ENCODE results near the gene POC1A. TPM values are rescaled to one million over a fixed set of nuclear protein-coding genes. Genes with fewer than 3 reads are reported as not detected.

Gene POC1A
- total and polyA plus RNA-seq, 2 experiments from 2014 or later: 19.1 to 26.7 TPM

DNA sequence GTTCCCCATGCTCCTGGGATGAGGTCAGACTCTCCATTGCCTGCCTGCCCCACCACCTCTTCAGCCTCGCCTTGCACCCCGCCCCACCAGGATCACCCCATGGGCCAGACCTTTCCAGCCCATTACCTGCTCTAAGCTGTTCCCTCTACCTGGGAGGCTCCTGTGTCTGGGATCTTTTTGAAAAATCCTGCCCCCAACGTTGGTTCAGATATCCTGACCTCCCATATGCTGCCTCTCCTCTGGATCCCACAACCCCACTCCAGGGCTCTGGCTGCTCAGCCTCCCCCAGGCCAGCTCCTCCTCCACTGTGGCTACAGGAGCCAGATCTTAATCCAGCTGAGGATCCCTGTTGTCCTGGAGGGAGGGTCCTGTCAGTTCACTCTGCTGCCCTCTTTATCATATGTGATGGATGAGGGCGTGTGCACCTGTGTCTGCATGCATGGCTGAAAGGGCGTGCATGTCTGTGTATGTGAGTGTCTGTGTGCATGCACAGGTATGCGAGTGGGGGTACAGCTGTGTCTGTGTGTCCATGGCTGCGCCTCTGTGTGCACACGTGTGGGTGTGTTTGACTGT lies 22.0 kb upstream of the POC1A start:
- no peak overlapping the region for H3K27ac ChIP-seq (ENCODE audit: low read depth)

More for the DNA sequence above, 22.0 kb upstream of the POC1A start:
- Mint-ChIP-seq H3K4me3 (no peak overlapping the region), H3K4me1 (peaks cover 26% of the 10 kb centered on the region), H3K27ac (no peak overlapping the region), H3K9me3 (no peaks in the 10 kb centered on the region), H3K36me3 (ENCODE audit: low read depth) (no peaks in the 10 kb centered on the region; the same call in 2 of the 3 replicates), H3K27me3 (ENCODE audit: insufficient read depth, low read depth, poor library complexity) (peaks cover 4% of the 10 kb centered on the region)
- H3K4me3 ChIP-seq: no peak overlapping the region
- no peaks in the 10 kb centered on the region for H4K20me1 ChIP-seq (replicated peaks; ENCODE audit: insufficient read depth)
- H3K4me2 ChIP-seq: no peak overlapping the region
- DNase-seq (ENCODE audit: low spot score): no peak
- H3K36me3 ChIP-seq (ENCODE audit: insufficient read depth): no peaks in the 10 kb centered on the region
- no peaks in the 10 kb centered on the region for H3K27me3 ChIP-seq (ENCODE audit: insufficient read depth)
- ATAC-seq: no peak
- no peaks in the 10 kb centered on the region for H3F3A ChIP-seq (replicated peaks; ENCODE audit: low read depth)
- no peaks in the 10 kb centered on the region for H3K9me2 ChIP-seq (ENCODE audit: insufficient read depth)
- no peaks in the 10 kb centered on the region for H3K4me1 ChIP-seq (ENCODE audit: insufficient read depth)
- no peaks in the 10 kb centered on the region for H3K79me2 ChIP-seq (replicated peaks; ENCODE audit: insufficient read depth)
- TF ChIP-seq, protein P1, sequence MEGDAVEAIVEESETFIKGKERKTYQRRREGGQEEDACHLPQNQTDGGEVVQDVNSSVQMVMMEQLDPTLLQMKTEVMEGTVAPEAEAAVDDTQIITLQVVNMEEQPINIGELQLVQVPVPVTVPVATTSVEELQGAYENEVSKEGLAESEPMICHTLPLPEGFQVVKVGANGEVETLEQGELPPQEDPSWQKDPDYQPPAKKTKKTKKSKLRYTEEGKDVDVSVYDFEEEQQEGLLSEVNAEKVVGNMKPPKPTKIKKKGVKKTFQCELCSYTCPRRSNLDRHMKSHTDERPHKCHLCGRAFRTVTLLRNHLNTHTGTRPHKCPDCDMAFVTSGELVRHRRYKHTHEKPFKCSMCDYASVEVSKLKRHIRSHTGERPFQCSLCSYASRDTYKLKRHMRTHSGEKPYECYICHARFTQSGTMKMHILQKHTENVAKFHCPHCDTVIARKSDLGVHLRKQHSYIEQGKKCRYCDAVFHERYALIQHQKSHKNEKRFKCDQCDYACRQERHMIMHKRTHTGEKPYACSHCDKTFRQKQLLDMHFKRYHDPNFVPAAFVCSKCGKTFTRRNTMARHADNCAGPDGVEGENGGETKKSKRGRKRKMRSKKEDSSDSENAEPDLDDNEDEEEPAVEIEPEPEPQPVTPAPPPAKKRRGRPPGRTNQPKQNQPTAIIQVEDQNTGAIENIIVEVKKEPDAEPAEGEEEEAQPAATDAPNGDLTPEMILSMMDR (conservative IDR thresholded peaks at IDR 0.05; ENCODE audit: low read depth in 2 of 2): no peak
- no peak for TF ChIP-seq EZH2phosphoT487 (IDR thresholded peaks at IDR 0.05; ENCODE audit: unreplicated experiment)
- TF ChIP-seq, protein P2, sequence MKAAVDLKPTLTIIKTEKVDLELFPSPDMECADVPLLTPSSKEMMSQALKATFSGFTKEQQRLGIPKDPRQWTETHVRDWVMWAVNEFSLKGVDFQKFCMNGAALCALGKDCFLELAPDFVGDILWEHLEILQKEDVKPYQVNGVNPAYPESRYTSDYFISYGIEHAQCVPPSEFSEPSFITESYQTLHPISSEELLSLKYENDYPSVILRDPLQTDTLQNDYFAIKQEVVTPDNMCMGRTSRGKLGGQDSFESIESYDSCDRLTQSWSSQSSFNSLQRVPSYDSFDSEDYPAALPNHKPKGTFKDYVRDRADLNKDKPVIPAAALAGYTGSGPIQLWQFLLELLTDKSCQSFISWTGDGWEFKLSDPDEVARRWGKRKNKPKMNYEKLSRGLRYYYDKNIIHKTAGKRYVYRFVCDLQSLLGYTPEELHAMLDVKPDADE (IDR thresholded peaks at IDR 0.05): no peak
- TF ChIP-seq, protein P3, sequence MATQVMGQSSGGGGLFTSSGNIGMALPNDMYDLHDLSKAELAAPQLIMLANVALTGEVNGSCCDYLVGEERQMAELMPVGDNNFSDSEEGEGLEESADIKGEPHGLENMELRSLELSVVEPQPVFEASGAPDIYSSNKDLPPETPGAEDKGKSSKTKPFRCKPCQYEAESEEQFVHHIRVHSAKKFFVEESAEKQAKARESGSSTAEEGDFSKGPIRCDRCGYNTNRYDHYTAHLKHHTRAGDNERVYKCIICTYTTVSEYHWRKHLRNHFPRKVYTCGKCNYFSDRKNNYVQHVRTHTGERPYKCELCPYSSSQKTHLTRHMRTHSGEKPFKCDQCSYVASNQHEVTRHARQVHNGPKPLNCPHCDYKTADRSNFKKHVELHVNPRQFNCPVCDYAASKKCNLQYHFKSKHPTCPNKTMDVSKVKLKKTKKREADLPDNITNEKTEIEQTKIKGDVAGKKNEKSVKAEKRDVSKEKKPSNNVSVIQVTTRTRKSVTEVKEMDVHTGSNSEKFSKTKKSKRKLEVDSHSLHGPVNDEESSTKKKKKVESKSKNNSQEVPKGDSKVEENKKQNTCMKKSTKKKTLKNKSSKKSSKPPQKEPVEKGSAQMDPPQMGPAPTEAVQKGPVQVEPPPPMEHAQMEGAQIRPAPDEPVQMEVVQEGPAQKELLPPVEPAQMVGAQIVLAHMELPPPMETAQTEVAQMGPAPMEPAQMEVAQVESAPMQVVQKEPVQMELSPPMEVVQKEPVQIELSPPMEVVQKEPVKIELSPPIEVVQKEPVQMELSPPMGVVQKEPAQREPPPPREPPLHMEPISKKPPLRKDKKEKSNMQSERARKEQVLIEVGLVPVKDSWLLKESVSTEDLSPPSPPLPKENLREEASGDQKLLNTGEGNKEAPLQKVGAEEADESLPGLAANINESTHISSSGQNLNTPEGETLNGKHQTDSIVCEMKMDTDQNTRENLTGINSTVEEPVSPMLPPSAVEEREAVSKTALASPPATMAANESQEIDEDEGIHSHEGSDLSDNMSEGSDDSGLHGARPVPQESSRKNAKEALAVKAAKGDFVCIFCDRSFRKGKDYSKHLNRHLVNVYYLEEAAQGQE (IDR thresholded peaks at IDR 0.05; ENCODE audit: unreplicated experiment): no peak
- TF ChIP-seq ZNF331 (CRISPR knock-in tag; IDR thresholded peaks at IDR 0.05; ENCODE audit: low read depth): no peak
- no peak for TF ChIP-seq STAT1 (IDR thresholded peaks at IDR 0.05; ENCODE audit: unreplicated experiment)
- no peak for TF ChIP-seq JUNB (IDR thresholded peaks at IDR 0.05; ENCODE audit: unreplicated experiment)
- no peak for TF ChIP-seq POLR2AphosphoS5 (IDR thresholded peaks at IDR 0.05; ENCODE audit: low read depth)
- TF ChIP-seq, protein P4, sequence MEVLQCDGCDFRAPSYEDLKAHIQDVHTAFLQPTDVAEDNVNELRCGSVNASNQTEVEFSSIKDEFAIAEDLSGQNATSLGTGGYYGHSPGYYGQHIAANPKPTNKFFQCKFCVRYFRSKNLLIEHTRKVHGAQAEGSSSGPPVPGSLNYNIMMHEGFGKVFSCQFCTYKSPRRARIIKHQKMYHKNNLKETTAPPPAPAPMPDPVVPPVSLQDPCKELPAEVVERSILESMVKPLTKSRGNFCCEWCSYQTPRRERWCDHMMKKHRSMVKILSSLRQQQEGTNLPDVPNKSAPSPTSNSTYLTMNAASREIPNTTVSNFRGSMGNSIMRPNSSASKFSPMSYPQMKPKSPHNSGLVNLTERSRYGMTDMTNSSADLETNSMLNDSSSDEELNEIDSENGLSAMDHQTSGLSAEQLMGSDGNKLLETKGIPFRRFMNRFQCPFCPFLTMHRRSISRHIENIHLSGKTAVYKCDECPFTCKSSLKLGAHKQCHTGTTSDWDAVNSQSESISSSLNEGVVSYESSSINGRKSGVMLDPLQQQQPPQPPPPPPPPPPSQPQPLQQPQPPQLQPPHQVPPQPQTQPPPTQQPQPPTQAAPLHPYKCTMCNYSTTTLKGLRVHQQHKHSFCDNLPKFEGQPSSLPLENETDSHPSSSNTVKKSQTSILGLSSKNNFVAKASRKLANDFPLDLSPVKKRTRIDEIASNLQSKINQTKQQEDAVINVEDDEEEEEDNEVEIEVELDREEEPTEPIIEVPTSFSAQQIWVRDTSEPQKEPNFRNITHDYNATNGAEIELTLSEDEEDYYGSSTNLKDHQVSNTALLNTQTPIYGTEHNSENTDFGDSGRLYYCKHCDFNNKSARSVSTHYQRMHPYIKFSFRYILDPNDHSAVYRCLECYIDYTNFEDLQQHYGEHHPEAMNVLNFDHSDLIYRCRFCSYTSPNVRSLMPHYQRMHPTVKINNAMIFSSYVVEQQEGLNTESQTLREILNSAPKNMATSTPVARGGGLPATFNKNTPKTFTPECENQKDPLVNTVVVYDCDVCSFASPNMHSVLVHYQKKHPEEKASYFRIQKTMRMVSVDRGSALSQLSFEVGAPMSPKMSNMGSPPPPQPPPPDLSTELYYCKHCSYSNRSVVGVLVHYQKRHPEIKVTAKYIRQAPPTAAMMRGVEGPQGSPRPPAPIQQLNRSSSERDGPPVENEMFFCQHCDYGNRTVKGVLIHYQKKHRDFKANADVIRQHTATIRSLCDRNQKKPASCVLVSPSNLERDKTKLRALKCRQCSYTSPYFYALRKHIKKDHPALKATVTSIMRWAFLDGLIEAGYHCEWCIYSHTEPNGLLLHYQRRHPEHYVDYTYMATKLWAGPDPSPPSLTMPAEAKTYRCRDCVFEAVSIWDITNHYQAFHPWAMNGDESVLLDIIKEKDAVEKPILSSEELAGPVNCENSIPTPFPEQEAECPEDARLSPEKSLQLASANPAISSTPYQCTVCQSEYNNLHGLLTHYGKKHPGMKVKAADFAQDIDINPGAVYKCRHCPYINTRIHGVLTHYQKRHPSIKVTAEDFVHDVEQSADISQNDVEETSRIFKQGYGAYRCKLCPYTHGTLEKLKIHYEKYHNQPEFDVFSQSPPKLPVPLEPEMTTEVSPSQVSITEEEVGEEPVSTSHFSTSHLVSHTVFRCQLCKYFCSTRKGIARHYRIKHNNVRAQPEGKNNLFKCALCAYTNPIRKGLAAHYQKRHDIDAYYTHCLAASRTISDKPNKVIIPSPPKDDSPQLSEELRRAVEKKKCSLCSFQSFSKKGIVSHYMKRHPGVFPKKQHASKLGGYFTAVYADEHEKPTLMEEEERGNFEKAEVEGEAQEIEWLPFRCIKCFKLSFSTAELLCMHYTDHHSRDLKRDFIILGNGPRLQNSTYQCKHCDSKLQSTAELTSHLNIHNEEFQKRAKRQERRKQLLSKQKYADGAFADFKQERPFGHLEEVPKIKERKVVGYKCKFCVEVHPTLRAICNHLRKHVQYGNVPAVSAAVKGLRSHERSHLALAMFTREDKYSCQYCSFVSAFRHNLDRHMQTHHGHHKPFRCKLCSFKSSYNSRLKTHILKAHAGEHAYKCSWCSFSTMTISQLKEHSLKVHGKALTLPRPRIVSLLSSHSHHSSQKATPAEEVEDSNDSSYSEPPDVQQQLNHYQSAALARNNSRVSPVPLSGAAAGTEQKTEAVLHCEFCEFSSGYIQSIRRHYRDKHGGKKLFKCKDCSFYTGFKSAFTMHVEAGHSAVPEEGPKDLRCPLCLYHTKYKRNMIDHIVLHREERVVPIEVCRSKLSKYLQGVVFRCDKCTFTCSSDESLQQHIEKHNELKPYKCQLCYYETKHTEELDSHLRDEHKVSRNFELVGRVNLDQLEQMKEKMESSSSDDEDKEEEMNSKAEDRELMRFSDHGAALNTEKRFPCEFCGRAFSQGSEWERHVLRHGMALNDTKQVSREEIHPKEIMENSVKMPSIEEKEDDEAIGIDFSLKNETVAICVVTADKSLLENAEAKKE (CRISPR knock-in tag; IDR thresholded peaks at IDR 0.05): no peak
- TF ChIP-seq ZNF114 (CRISPR knock-in tag; IDR thresholded peaks at IDR 0.05): no peak
- TF ChIP-seq NANOG (IDR thresholded peaks at IDR 0.05; ENCODE audit: borderline replicate concordance): no peak
- no peak for TF ChIP-seq CREB1 (CRISPR knock-in tag; IDR thresholded peaks at IDR 0.05; ENCODE audit: low read depth)
- TF ChIP-seq EZH2 (IDR thresholded peaks at IDR 0.05; ENCODE audit: low read depth, unreplicated experiment): no peak
- no peak overlapping the region for H2AFZ ChIP-seq

All from GM23338 (cell line).